DND-41 (cell line): ENCODE data around the gene MARS1.

ENCODE experiments used
- EZH2 ChIP-seq: IDR thresholded peaks from 3 replicates; pipeline ENCODE4 v1.6.1; 2012; ENCODE audit warnings: borderline replicate concordance, low read depth, mild to moderate bottlenecking, moderate library complexity, low read length, inconsistent platforms; ENCODE audit not compliant: severe bottlenecking
- TF ChIP-seq, protein P1 (sequence below): IDR thresholded peaks from 2 replicates; pipeline ENCODE4 v1.5.1; 2012; ENCODE audit warnings: borderline replicate concordance, low read length, moderate library complexity, mild to moderate bottlenecking; ENCODE audit not compliant: poor library complexity, severe bottlenecking; ENCODE audit errors: extremely low read depth

DNA sequence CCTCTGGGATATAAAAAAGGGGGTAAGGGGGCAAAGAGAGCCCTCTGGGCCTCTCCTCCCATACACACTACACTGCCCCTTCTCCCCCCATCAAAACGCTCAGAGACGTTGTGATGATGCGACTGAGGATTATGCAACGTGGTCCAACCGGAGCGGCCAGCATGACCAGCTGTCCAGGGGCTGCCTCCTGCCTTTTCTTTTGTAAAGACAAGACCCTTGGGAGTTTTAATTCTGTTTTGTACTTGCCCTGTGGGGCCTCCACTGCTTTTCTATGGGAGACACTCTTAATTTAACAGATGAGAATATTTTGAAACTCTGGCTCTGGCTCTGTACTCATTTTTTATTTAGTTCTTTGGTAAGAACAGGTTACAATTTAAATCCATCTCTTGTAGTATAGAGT lies 42.0 kb downstream of the MARS1 start:
- TF ChIP-seq, protein P1, sequence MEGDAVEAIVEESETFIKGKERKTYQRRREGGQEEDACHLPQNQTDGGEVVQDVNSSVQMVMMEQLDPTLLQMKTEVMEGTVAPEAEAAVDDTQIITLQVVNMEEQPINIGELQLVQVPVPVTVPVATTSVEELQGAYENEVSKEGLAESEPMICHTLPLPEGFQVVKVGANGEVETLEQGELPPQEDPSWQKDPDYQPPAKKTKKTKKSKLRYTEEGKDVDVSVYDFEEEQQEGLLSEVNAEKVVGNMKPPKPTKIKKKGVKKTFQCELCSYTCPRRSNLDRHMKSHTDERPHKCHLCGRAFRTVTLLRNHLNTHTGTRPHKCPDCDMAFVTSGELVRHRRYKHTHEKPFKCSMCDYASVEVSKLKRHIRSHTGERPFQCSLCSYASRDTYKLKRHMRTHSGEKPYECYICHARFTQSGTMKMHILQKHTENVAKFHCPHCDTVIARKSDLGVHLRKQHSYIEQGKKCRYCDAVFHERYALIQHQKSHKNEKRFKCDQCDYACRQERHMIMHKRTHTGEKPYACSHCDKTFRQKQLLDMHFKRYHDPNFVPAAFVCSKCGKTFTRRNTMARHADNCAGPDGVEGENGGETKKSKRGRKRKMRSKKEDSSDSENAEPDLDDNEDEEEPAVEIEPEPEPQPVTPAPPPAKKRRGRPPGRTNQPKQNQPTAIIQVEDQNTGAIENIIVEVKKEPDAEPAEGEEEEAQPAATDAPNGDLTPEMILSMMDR, result no peak
- no peak for TF ChIP-seq EZH2
